Heart left ventricle (tissue), 16 donors: ENCODE data around the gene CDK1. TPM values are rescaled to one million over a fixed set of nuclear protein-coding genes. Genes with fewer than 3 reads are reported as not detected.

Experiments used
- ATAC-seq, 4 donors: fragments of 200-7000 bp; cut with Tn5 transposase; one replicate each; pipeline ENCODE4 v1.9.1; 2020 to 2022; ENCODE audit warnings: moderate library complexity in 4 of 4, mild to moderate bottlenecking in 3 of 4, moderate number of reproducible peaks in 1 of 4
- DNase-seq, 5 donors: peaks; one replicate each; pipeline ENCODE4 v3.0.0-alpha.2; 2020
- H3K27ac ChIP-seq, 12 donors: fragments of 200-600 bp; sonication (generic) in 4 of 12; one replicate each; pipeline versions ENCODE4 v1.5.0 to v1.8.0; 2016 to 2022; ENCODE audit warnings: mild to moderate bottlenecking in 2 of 12
- H3K27me3 ChIP-seq, 9 donors: fragments of 200-600 bp; sonication (generic) in 2 of 9; one replicate each; pipeline versions ENCODE4 v1.5.1 to v1.8.0; 2016 to 2022; ENCODE audit warnings: mild to moderate bottlenecking in 3 of 9
- H3K36me3 ChIP-seq, 9 donors: fragments of 200-600 bp; sonication (generic) in 2 of 9; one replicate each; pipeline versions ENCODE4 v1.5.0 to v1.8.0; 2018 to 2022; ENCODE audit warnings: mild to moderate bottlenecking in 2 of 9
- H3K4me1 ChIP-seq, 12 donors: fragments of 200-600 bp; sonication (generic) in 4 of 12; one replicate each; pipeline versions ENCODE4 v1.5.0 to v1.8.0; 2016 to 2022; ENCODE audit warnings: mild to moderate bottlenecking in 3 of 12
- H3K4me3 ChIP-seq, 12 donors: fragments of 200-600 bp; sonication (generic) in 4 of 12; one replicate each; pipeline versions ENCODE4 v1.5.0 to v1.8.0; 2017 to 2022; ENCODE audit warnings: mild to moderate bottlenecking in 9 of 12, moderate library complexity in 4 of 12
- H3K9me3 ChIP-seq, 12 donors: fragments of 200-600 bp; sonication (generic) in 4 of 12; one replicate each; pipeline versions ENCODE4 v1.5.0 to v1.8.0; 2016 to 2022; ENCODE audit warnings: mild to moderate bottlenecking in 1 of 12
- POLR2A ChIP-seq, 2 donors: fragments of 450-650 bp; IDR thresholded peaks; one replicate each; pipeline ENCODE4 v1.6.1; 2017; ENCODE audit warnings: antibody characterized with exemption in 2 of 2, mild to moderate bottlenecking in 2 of 2, moderate library complexity in 2 of 2
- WGBS, 4 donors: extraction: QIAGEN DNeasy Blood & Tissue Kit in 2 of 4; methylation state at CpG; one replicate each; pipeline versions ENCODE4 v1.1.5 to v1.1.7; 2013 to 2018; 5-methylcytosine and 5-hydroxymethylcytosine counted together
- intact Hi-C, 10 donors: fragments of 100-400 bp; cut with DNase I; formaldehyde crosslinking; loops; one replicate each; pipeline versions ENCODE4 v1.11.1 to v1.14.2; 2022
- polyA plus RNA-seq, 2 donors: library from polyadenylated mRNA; stranded (reverse); fragments of 200-250 nt; gene quantifications; one replicate each; pipeline ENCODE4 v1.2.3, GENCODE V29; 2013
- total RNA-seq, 9 donors: library from RNA; depleted of rRNA in 2 of 9; stranded (reverse); fragments of >200 nt in 2 of 9; fragmentation: NEBNext Ultra II Directional in 3 of 9; extraction: Animal tissue kit (Norgen Biotek cat#: 25700) in 3 of 9; gene quantifications; one replicate each; pipeline versions ENCODE4 v1.1.0 to v1.2.4, GENCODE V29; 2016 to 2023
- TF ChIP-seq, protein P1 (sequence below), 12 donors: fragments of 200-600 bp; sonication (generic) in 4 of 12; IDR thresholded peaks; one replicate each; pipeline versions ENCODE4 v1.5.0 to v1.8.0; 2018 to 2022; ENCODE audit warnings: antibody characterized with exemption in 12 of 12, mild to moderate bottlenecking in 5 of 12
- donor health status: ischemic (EF 13 %, LVEDD 7.1; RV severe dilation, severe dysfunction).
- donor health status: healthy with polysubstance abuse.
- donor health status: DM: no; HTN: yes; CAD: no.
- donor health status: DM: no; HTN: no; CAD: no.
- donor health status: ischemic (EF 25% LVEDD 6.9; RV normal size, moderate dysfunction).
- donor health status: ischemic (EF 25% LVEDD 5.7; RV mildly dilated, moderate dysfunction).
- donor health status: healthy.
- donor health status: DM: yes; HTN: yes; CAD: no.
- donor health status: ischemic (EF 35%, LVEDD 5.7; RV mildly dilated, moderate dysfunction).
- donor health status: nonischemic (EF 11% LVEDD 7.7; RV severe dilation, severe dysfunction).
- donor health status: DM: yes; HTN: yes; CAD: no.
- donor health status: PGD.
- donor health status: ischemic (EF 29% LVEDD 5.4; RV normal size, mild dysfunction).
- donor health status: nonischemic (EF 23%, LVEDD 6.1; RV moderate dilation, normal function).

Gene CDK1
- total and polyA plus RNA-seq, 11 donors, result 0.44 to 13.8 (median 0.99) TPM; not detected in 1

DNA sequence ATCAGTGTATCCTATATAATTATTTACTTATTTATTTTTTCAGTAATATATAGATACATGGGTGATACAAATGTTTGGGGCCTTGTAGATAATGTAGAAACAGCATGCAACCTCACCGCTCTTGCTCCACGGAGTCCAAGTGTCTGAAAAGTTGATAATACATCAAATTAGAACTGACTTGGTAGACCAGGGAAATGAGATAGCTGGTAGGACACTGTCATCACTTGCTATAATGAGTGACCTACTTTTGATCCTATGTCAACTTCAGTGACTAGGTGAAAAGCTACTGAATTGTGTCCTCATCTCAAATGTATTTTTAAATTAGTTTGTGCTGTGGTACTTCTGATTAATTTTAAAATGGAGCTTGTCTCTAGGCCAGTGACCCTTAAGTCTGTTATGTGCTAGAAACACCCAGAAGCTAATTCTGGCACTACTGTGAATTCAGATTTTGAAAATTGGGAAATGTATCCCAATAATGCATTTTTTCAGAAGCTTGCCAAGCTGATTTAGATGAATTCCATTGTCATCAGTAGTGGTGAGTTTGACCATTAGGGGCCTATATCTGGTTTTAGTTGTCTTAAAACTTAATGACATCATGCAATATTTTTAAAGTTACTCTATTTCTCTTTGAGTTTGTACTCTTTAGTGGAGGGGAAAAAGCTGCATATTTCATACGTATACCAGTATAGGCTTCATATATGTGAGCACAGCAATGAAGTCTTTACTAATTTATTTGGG is 17.4 kb downstream of the CDK1 start:
- 77 to 87% (median 83%) methylated on average over 3 of the region's 3 CpGs for WGBS, 4 donors
- intact Hi-C loops, result no loop called here

DNA sequence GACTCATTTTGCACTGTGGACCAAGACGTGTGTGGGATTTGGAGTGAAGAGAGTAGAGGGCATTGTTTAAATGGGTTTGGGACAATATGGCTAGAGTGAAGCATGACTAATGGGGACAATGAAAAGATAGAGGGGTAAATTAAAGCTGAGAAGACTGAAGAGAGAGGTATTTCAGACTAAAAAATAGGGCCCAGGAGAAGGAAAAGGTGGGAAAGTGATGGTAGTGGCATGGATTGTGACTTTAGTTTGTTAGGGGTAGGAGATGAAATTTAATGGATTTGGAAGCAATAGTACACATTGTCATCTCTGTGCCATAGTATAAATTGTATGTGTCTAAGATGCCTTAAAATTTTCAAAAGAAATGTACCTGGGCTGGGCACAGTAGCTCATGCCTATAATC is 18.2 kb downstream of the CDK1 start:
- Histone ChIP-seq H3K9me3 (no peaks in the 10 kb centered on the region), H3K27me3 (no peaks in the 10 kb centered on the region), H3K27ac (no peak overlapping the region), H3K4me1 (peaks cover 0 to 5% (median 0%) of the 10 kb centered on the region in 12 donors), H3K4me3 (no peak overlapping the region), H3K36me3 (no peaks in the 10 kb centered on the region)
- WGBS, 4 donors, result 94 to 100% (median 94%) methylated on average over 1 of the region's 1 CpG
- no peak for ATAC-seq
- intact Hi-C loops, result no loop called here
- no peak for DNase-seq
- TF ChIP-seq, protein P1, sequence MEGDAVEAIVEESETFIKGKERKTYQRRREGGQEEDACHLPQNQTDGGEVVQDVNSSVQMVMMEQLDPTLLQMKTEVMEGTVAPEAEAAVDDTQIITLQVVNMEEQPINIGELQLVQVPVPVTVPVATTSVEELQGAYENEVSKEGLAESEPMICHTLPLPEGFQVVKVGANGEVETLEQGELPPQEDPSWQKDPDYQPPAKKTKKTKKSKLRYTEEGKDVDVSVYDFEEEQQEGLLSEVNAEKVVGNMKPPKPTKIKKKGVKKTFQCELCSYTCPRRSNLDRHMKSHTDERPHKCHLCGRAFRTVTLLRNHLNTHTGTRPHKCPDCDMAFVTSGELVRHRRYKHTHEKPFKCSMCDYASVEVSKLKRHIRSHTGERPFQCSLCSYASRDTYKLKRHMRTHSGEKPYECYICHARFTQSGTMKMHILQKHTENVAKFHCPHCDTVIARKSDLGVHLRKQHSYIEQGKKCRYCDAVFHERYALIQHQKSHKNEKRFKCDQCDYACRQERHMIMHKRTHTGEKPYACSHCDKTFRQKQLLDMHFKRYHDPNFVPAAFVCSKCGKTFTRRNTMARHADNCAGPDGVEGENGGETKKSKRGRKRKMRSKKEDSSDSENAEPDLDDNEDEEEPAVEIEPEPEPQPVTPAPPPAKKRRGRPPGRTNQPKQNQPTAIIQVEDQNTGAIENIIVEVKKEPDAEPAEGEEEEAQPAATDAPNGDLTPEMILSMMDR (IDR thresholded peaks at IDR 0.05), result no peak
- TF ChIP-seq POLR2A (IDR thresholded peaks at IDR 0.05), result no peak

More for the DNA sequence above, 17.4 kb downstream of the CDK1 start:
- Histone ChIP-seq H3K27ac (no peak overlapping the region), H3K4me3 (no peak overlapping the region), H3K27me3 (no peaks in the 10 kb centered on the region), H3K36me3 (no peaks in the 10 kb centered on the region), H3K9me3 (no peaks in the 10 kb centered on the region), H3K4me1 (no peaks in the 10 kb centered on the region)
- TF ChIP-seq, protein P1 (IDR thresholded peaks at IDR 0.05), result no peak
- no peak for TF ChIP-seq POLR2A (IDR thresholded peaks at IDR 0.05)
- DNase-seq, result no peak
- ATAC-seq, result no peak

GRCh38 chr10:60797200-60797599 is 18.9 kb downstream of the CDK1 start:
- H3K27ac ChIP-seq, result no peak overlapping the region
- intact Hi-C loops, result no loop called here
- no peaks in the 10 kb centered on the region for H3K36me3 ChIP-seq
- no peaks in the 10 kb centered on the region for H3K27me3 ChIP-seq
- TF ChIP-seq, protein P1 (IDR thresholded peaks at IDR 0.05), result no peak
- TF ChIP-seq POLR2A (IDR thresholded peaks at IDR 0.05), result no peak
- no peak for ATAC-seq
- peaks cover 0 to 5% (median 0%) of the 10 kb centered on the region in 12 donors for H3K4me1 ChIP-seq
- no peaks in the 10 kb centered on the region for H3K9me3 ChIP-seq
- no peak for DNase-seq
- 77 to 80% (median 78%) methylated on average over 6 of the region's 6 CpGs for WGBS, 4 donors
- no peak overlapping the region for H3K4me3 ChIP-seq

DNA sequence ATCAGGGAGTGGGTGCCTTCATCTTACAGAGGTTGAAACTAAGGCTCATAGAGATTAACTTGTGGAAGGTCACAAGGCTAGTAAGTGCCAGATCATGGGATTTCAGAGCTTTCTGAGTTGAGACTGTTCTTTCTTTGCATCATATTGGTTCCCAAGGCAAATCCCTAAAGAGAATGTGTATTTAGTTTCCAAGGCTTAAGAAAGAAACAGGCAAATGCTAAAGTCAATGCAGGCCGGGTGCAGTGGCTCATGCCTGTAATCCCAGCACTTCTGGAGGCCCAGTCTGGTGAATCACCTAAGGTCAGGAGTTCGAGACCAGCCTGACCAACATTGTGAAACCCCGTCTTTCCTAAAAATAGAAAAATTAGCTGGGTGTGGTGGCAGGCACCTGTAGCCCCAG is 19.8 kb downstream of the CDK1 start:
- no peaks in the 10 kb centered on the region for H3K27me3 ChIP-seq
- H3K4me1 ChIP-seq, result peaks cover 0 to 5% (median 0%) of the 10 kb centered on the region in 12 donors
- intact Hi-C loops, result no loop called here
- ATAC-seq (no peak), DNase-seq (no peak)
- no peaks in the 10 kb centered on the region for H3K9me3 ChIP-seq
- no peak for TF ChIP-seq POLR2A (IDR thresholded peaks at IDR 0.05)
- TF ChIP-seq, protein P1 (IDR thresholded peaks at IDR 0.05), result no peak
- H3K27ac ChIP-seq, result no peak overlapping the region
- H3K4me3 ChIP-seq, result no peak overlapping the region
- WGBS, 4 donors, result 88 to 97% (median 96%) methylated on average over 3 of the region's 3 CpGs
- no peaks in the 10 kb centered on the region for H3K36me3 ChIP-seq
